ENCODE measurements around the gene KRTDAP.

The KRTDAP gene, protein sequence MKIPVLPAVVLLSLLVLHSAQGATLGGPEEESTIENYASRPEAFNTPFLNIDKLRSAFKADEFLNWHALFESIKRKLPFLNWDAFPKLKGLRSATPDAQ

DNA sequence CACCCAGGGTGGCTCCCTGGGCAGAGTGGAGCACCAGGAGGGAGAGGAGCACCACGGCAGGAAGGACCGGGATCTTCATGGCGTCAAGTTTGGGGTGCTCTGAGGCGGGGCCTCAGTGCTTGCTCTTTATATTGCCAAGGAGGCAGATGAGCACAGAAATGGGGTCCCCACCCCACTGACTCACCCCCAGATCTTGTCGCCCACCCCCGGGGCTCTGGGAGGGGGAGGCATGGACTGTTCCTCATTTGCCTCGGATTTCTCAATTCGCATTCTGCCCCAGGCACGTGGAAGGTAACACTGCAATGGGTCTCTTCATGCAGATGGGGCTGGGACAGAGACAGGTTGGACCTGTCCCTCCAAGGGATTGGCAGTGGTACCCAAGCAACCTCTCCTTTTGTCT lies at the start of gene KRTDAP:
KRTDAP (minus strand) TSS at position 101 of the 400 bp plus-strand sequence; CDS start at position 79, 22 bp downstream.
- DNase-seq (ENCODE audit: low read depth in 2 of 2) = no peak

DNA sequence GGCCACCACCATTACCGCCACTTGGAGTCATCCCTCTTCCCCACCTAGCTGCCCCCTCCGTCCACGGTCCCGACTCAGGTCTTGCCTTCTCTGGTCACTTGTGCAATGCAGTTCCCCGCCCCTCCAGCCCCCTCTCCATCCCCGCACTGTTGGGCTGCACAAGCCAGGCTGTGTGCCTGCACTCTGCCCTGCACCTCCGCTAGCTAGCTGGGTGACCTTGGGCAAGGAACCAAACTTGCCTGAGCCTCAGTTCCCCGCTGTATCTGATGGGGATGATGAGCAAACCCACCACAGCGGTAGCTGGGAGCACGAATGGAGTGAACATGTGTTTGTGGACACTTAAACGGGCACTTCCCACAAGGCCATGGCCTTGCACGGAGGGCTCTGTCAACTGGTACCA lies 49.6 kb upstream of the KRTDAP start:
- DNase-seq (ENCODE audit: low read depth in 2 of 2) = no peak

DNA sequence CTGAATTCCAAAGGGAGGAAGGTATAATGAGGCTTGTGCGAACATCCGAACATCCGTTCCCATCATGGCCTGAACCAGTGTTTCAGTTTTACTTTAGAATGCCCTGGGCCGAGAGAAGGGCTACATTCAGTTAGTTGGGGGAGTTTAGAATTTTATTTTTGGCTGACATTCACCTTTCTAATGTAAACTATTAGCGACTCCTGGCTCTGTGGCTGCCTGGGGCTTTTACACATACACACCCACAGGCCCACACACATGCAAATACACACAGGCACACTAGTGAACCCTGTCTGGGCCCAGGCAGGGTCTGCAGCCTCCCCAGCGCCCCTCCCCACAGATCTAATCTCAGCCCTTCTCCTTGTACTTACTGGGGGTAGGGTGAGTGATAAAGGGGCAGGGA lies 49.0 kb upstream of the KRTDAP start:
- no peak for DNase-seq (ENCODE audit: low read depth in 2 of 2)

DNA sequence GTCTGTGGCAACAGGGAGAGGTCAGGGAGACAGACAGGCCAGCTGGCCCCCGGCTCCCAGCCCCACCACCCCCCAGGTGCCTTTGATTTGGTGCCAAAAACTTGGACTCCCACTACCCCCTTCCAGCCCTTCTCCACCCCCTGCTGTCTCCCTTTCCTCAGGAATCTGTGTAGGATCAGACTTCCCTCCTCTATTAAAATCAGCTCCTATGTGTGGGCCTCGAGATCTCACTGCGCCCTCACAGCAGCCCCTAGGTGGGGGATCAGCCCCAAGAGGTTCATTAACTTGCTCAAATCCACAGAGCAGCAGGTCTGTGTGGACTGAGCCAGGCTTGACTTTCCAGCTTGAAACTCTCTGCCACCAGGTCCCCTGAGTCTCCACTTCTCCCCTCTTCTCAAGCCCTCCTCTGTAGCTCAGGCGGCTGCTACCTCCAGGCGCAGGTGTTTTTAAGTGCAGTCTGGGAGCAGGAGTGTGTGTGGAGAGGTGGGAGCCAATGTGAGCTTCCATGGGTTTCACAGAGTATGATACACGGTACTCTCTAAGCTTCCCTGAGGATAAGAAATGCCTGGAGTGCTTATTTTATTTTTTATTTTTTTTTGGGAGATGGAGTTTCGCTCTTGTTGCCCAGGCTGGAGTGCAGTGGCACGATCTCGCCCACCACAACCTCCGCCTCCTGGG lies 44.7 kb upstream of the KRTDAP start:
- no peak for DNase-seq (ENCODE audit: low read depth in 2 of 2)

DNA sequence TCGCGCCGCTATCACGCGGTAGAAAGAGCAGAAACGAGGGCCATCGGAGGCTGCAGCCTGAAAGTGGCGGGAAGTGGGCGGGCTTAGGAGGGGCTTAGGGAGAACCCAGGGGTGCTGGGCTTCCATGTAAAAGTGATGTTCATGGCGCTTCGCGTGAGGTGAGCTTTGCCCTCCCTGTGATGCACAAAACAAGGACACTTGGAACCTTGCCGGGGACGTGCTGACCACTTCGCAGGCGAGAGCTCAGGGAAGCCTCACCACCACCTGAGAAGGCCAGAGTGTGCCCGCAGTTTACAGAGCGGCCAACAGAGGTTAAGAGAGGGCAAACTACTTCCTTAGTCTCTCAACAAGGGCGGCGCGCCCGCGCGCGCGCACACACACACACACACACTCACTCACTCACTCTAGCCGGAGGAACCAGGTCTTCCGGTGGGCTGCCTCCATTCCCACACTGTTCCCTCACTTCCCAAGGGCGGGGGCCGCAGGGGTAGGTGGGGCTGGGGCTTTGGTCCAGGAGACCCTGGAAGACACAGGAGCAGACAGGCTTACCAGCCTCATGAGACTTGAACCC lies 43.6 kb upstream of the KRTDAP start:
- DNase-seq (ENCODE audit: low read depth in 2 of 2) = peak in 1 of 2 donors; percentile 34

DNA sequence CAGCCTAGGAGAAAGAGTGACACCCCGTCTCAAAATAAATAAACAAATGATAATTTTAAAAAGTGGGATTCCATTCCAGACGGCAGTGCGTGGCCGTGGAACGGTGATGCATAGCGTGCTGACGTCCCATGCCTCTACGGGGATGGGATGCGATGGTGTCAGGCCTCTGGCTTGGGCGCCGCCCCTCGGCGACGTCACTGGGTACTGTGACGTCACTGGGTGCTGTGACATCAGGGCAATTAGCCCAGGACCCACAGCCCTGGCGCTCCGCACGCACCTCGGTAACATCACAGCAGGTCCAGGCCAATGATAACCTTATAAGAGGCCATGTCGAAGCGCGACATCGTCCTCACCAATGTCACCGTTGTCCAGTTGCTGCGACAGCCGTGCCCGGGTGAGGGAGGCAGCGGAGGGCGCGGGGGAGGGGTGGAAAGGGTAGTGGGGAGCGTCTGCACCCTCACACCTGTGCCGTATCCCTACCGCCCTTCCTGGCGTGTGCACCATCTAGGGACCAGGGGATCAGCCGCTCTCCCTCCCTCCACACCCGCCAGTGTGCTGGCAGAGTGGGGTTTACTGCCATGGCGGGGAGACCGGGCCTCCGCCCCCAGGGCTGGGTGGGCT lies 43.0 kb upstream of the KRTDAP start, which contains the start of gene GAPDHS:
GAPDHS (plus strand) TSS at position 256 of the 621 bp plus-strand sequence; CDS start at position 328, 72 bp downstream.
- no peak for DNase-seq (ENCODE audit: low read depth in 2 of 2)

DNA sequence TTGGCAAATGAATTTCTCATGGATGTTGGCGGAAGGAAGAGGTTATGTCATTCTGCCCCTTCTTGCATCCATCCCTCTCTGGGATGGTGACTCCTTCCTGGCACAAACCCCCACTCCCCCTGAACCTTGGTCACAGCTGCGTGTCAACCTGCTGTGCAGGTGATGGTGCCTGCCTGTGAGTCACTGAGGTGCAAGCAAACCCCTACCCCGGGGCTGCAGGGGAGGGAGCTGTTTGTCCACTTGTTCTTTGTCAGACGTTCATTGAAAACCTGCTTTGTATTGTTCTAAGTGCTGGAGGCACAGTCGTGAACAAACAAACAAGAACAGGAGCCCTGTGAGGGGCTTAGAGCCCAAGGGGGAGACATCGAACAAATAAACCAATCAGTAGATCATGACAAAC lies 41.0 kb upstream of the KRTDAP start:
- DNase-seq (ENCODE audit: low read depth in 2 of 2) = no peak

DNA sequence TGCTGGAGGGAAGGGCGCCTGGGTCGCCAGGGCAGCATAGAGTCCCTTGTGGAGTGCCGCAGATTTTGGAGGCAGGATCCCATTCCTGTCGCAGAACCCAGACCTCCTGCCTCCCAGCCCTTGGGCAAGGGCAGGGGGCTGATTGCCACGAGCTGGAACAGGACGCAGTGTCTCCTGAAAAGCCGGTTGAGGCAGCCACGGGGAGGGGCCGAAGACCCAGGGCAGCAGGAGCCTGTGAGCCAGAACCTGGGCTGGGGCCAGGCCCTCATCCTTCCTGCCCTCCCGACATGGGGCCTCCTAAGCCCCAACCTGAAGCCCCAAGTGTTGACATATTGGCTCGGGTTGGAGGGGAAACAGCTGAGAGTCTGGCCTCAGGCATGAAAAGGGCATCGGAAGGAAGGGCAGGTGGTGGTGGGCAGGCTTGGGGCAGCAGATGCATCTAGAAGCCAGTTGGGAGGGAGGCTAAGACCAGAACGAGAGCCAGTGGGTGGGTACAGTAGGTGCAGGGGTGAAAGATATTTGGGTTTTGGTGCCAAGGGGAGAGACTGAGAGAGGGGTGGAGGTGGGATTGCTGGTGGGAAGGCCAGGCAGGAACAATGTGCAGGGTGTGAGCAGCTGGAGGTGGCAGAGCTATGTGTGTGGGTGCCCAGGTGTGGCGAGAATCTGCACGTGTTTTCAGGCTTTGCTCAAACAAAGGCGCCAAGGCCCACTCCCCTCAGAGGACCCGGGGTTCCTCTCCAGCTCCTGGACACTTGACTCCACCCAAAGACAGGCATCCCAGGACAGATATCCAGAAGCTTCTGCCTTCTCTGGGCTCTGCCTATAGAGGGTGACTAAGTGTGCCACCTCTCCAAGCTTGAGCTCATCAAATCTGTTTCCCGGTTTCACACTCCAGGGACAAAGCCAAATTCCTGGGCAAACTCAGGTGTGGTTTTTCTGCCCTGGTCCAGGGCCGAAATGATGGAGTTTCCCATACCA lies 39.3 kb upstream of the KRTDAP start:
- no peak for DNase-seq (ENCODE audit: low read depth in 2 of 2)

DNA sequence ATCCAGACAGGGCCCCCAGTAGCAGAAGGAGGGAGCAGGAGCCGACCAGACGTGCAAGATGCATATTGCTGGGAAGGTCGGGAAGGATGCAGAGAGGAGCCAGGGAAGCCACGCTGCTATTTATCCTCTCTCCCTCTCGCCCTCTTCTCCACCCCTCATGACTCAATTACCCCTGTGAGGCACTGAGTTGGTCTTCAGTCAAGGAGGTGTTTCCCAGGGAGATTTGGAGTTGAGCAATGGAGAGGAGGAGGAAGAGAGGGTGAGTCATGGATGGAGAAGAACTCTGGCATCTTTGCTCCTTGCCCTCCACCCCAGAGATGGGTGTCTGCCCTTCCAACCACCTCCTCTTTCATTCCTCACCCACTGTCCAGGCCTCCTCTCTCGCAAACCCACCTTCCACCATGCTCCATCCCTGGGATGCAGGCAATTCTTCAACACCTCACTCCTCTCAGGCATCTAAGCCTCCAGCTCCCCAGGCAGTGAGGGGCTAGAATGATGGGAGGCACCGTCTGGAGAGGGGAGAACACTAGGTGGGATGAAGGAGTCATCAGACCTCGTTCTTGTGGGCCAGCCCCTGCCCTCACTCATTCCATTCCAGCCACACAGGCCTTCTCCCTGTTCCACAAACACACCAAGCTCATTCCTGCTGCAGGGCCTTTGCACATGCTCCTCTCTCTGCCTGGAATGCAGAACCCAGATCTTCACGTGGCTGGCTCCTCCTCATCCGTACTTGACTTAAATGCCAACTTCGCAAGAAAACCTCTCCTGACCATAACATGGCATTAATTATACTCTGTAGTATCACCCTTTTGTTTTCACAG lies 38.2 kb upstream of the KRTDAP start, which contains the start of gene SBSN:
SBSN (minus strand) TSS at position 94 of the 821 bp plus-strand sequence; CDS start at position 64, 30 bp downstream.
- no peak for DNase-seq (ENCODE audit: low read depth in 2 of 2)

DNA sequence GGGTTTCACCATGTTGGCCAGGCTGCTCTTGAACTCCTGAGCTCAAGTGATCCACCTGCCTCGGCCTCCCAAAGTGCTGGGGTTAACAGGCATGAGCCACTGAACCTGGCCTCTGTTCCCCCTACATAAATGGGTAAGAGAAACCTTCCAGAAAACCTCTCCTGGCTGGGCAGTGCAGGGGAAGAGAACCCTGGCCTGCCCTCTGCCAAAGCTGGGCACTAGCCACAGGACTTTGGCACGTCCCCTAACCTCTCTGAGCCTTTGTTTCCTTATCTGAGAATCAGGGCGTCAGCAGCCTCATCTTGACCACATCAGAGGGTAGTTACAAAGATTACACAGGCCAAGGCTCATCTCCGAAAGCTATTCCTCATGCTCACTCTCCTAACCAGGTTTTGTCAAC lies 35.6 kb upstream of the KRTDAP start:
- DNase-seq (ENCODE audit: low read depth in 2 of 2) = no peak

DNA sequence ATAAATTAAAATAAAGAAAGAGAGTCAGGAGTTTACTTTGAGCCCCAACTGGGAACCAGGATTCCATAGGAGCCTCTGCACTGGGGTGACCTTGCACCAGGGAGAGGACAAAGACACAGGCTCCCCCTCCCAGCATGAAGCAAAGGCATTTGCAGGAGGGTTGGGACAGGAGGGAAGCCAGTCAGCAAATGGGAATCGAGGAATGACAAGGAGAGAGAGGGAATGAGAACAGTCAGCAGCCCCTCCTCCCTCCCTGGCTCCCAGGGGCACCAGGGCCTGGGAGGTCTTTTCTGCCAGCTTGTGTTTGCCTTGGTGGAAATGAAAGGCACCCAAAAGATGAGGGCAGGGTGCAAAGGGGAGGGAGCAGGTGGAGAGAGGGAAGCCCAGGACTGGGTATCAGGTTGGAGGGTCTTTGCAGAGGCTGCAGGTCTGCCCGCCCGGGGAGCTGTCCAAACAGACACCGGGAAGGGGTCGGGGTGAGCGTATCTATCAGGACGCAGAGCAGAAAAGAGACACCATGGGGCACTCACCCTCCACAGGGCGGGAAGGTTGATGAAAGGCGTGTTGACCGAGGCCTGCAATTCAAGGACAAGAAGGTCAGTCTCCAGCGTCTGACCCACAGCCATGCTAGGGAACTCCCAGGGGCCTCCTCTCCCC lies 34.0 kb upstream of the KRTDAP start:
- no peak for DNase-seq (ENCODE audit: low read depth in 2 of 2)

DNA sequence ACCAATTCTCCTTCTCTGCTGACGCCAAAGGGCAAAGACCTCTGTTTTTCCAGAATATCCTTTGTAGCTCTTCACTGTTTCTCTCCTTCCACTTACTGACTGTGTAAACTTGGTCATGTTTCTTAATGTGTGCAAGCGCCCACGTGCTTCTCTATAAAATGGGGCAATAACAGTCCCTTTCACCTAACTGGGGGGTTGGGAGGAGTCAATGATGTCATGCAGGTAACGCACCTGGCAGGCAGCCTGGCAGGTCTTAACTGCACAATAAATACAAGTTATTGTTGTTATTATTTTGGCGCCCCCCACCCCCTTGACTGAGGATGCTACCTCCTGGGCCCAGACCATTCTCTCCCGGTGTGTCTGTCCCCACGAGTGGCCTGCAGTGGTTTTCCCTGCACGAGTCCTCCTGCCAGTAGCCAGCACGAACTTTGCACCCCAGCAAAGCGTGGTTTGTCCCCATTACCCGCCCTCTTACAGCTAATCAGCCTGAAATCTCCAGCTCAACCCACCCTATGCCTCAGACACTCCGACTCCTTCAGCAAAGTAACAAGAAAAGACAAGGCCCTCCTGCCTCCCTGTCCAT lies 32.6 kb upstream of the KRTDAP start:
- no peak for DNase-seq (ENCODE audit: low read depth in 2 of 2)

DNA sequence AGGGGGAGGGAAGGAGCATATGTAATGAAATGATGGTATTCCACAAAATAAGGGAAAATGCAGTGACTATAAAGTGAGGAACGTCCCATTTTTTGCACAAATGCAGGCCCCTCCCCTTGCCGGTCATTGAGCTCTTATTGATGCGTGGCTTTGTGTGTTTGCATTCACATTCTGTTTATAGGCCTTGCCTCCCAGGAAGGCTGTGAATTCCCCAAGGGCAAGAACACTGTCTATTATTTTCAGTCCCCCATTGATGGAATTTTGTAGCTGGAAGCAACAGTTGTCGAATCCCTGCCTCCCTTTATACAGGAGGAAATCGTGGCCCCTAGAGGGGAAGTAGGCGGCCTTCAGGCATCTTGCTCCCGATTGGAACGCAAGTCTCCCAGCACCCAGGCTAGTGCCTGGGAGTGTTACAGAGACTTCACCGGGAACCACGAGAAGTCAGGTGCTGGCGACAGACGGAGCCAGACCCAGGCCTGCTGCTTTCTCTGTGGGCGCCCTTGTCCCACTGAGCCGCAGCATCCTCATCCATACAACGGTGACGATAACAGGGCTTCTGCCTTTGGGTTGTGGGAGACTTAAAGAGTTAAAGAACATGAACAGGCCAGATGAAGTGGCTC lies 31.0 kb upstream of the KRTDAP start:
- no peak for DNase-seq (ENCODE audit: low read depth in 2 of 2)

DNA sequence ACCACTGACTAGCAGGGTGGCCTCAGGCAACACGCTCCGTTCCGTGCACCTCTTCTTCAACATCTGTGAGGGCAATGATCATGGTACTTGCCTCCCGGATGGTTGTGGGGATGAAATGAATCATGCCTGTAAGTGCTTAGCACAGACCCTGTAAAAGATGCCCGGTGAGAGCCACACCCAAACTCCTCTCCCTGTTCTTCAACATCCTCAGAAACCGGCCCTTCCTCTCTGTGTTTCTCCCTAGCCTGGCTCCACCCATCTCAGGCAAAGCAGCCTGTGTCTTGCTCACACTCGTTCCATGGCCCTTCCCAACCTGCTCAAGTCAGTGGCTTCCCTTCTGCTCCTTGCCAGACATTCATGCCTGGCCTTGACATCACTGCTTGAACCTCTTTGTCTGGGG lies 29.0 kb upstream of the KRTDAP start:
- no peak for DNase-seq (ENCODE audit: low read depth in 2 of 2)

DNA sequence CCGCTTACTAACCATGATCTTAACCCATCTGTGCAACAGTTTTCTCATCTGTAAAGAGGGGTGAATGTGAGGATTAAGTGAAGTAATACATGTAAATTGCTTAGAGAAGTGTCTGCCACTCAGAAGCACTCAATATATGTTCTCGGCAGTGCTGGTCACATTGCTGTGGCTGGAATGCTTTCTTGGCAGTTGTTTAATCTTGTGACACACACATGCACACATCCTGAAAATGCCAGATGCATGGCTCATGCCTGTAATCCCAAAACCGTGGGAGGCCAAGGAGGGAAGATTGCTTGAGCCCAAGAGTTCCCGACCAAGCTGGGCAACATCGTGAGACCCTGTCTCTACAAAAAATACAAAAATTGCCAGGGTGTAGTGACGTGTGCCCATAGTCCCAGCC lies 28.0 kb upstream of the KRTDAP start:
- DNase-seq (ENCODE audit: low read depth in 2 of 2) = no peak

DNA sequence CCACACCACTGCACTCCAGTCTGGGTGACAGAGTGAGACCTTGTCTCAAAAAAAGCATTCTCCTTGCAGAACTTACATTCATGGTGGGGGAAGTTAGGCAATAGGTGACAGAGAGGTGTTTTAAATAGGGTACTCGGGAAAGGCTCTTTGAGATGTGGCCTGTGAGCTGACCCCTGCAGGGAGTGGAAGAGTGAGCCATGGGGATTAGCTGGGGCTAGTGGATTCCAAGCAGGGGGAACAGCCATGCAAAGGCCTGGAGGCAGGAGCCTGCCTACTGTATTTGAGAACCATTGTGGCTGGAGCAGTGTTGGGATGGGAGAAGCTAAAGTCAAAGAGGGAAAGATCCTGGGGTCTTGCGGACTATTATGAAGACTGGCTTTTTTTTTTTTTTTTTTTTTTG lies 27.1 kb upstream of the KRTDAP start:
- DNase-seq (ENCODE audit: low read depth in 2 of 2) = no peak

DNA sequence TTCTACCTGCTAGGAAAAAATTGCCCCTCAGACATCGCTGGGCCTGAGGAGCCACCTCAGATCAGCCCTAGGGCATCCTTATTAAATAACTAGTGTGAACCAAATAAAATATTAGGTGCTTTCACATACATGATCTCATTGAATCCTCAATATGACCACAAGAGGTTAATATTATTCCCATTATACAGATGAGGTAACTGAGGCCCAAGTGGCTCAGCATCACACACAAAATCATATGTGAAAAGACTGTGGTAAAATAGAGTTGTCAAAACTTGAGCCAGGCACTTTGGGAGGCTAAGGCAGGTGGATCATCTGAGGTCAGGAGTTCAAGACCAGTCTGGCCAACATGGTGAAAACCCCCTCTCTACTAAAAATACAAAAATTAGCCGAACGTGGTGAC lies 26.0 kb upstream of the KRTDAP start:
- no peak for DNase-seq (ENCODE audit: low read depth in 2 of 2)

DNA sequence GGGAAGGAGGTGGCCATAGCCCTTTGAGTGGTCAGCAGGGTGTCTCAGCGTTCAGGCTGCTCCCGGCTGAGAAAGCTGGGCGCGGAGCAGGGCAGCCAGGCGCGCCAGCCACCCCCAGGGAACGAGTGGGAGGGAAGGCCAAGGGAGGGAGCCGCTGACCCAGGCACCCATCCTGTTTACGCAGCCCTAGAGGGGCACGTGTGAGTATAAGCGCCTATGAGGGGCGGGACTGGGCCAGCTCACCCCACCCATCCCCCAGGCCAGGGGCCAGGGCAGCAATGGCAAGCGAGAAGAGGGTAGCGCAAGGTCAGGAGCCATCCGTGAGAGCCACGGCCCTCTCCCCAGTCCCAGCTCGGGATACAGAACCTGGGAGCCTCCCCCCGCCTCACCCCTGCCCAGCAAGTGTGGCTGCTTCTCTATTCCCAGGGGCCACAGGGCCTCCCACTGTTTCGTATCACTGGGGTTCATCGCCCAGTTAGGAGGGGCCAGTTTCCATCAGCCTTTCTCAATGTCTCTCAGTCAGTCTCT lies 24.1 kb upstream of the KRTDAP start:
- no peak for DNase-seq (ENCODE audit: low read depth in 2 of 2)

DNA sequence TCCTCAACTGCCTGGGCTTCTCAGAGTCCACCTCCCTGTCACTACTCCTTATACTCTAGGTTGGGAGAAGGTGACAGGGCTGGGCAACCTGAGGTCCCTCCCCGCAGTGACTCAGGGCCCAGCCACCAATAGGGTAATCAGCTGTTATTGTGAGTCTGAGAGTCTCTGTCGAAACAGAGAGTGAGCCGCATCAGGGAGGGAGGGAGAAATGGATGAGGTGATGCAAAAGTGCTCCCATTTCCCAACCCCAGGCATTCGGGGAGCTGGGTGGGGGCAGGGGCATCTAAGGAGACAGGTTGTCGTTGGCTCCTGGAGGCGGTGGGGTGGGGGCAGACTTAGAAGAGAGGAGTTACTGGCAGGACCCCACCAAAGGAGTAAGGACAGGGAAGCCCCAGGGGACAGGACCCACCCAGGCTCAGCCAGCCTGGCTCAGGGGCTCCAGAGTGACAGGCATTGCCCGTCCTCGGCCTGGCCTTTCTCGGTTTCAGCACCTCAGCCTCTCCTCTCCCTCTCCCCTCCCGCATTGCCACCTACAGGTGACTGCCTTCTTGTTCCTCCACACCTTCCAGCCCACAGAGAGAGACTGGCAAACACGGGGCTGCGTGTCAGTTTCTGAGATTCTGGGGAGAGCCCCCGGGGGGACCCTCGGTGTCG lies 23.5 kb upstream of the KRTDAP start, which contains the start of gene DMKN:
DMKN (minus strand) TSS at position 22 of the 654 bp plus-strand sequence. CDS start 174 bp downstream, outside the sequence.
- DNase-seq (ENCODE audit: low read depth in 2 of 2) = no peak

Data from stimulated activated CD8-positive, alpha-beta memory T cell treated with anti-CD3 and anti-CD28 coated beads, Interleukin-2, amount 100 ng/mL, for 48 hours (primary cell).